KOPT-K1 (cell line): ENCODE measurements around the gene EPHA1.

Experiments used
- H3K27ac ChIP-seq: fragments of 200-600 bp; sonication (generic); 2 replicates; pipeline ENCODE4 v1.5.1; 2016; ENCODE audit warnings: antibody characterized with exemption, mild to moderate bottlenecking, low read depth, low read length; ENCODE audit not compliant: poor library complexity, severe bottlenecking
- H3K36me3 ChIP-seq: fragments of 200-600 bp; sonication (generic); 2 replicates; pipeline ENCODE4 v1.5.1; 2017; ENCODE audit warnings: antibody characterized with exemption, mild to moderate bottlenecking, low read length, moderate library complexity; ENCODE audit not compliant: insufficient read depth
- H3K9me3 ChIP-seq: fragments of 200-600 bp; sonication (generic); 2 replicates; pipeline ENCODE4 v1.5.1; 2017; ENCODE audit warnings: antibody characterized with exemption, low read length, mild to moderate bottlenecking; ENCODE audit not compliant: insufficient read depth, poor library complexity, severe bottlenecking

Gene EPHA1

DNA sequence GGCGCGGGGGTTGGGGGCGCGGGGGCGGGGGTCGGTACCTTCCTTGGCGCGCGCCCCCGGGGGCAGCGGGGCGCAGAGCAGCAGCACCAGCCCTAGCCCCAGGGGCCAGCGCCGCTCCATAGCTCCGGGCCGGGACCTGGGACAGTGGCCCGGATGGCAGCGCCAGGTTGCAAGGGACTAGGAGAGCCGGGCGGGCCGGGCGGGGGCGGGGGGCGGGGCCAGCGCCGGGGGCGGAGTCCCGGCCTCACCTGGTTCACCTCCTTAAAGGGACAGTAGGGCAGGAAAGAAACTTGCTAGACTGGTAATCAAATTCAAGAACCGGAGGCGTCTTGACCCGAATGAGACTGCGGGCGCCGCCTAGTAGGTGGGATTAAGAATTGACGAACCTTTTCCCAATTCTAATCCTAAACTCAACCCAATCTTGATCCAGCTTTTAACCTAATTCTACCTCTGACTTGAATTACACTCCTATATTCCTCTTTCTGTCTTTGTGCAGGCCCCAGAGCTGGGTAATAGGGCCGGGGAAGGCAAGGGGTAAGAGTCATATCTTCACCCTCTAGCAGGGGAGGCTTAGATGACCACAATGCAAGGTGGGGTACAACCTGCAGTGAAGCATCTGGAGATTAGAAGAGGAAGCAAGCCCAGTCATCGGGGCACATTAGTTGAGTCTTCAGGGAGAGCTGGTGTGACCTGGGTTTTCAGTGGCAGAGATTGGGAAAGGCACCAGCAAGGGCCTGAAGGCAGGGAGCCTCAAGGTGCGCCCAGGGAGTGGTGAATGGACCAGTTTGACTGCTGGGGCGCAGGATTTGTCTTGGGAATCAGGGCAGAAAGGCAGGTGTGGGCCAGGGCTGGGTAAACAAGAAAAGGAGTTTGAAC is at the start of gene EPHA1:
Gene EPHA1 (minus strand): TSS at position 171 of the 876 bp plus-strand sequence. CDS start 51 bp downstream, at position 120.
- Histone ChIP-seq H3K36me3 (no peaks in the 10 kb centered on the region), H3K27ac (peak within 1 kb of the TSS; percentile 41), H3K9me3 (no peaks in the 10 kb centered on the region)

DNA sequence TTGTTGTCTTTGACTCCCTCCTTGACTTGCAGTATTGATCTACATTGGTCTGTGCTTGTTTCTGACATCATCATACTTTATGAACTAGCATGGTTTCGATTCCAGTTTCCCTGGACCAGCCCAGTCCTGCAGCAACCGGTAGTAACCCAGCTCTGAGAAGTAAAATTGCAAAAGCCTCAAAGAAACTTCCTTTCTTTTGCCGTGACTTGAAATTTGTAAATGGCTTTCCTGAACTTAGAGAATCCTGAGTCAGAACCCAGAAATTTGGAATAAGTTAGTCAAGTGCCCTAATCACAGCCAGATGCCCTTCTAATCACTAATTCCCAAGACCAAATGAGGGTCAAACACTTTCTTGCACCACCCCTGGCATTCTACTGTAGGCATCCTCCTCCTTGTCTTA is 49.6 kb upstream of the EPHA1 start:
- Histone ChIP-seq H3K9me3 (peaks cover 8% of the 10 kb centered on the region), H3K27ac (no peak overlapping the region), H3K36me3 (no peaks in the 10 kb centered on the region)

- Histone ChIP-seq H3K9me3 (peaks cover 7% of the 10 kb centered on the region), H3K27ac (no peak overlapping the region), H3K36me3 (no peaks in the 10 kb centered on the region)
Measured at GRCh38 chr7:143456992-143457793, 48.5 kb upstream of the EPHA1 start.

DNA sequence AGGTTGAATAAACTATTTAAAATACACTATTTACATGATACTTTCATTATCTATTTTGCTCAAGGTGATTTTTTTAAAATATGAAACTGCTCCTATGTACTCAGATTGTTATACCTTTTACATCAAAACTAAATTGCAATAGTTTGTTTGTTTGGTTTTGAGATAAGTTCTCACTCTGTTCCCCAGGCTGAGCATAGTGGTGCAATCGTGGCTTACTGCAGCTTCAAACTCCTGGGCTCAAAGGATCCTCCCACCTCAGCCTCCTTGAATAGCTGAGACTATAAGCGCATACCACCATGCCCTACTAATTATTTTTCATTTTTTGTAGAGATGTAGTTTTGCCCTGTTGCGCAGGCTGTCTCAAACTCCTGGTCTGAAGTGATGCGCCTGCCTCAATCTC is 47.3 kb upstream of the EPHA1 start:
- Histone ChIP-seq H3K36me3 (no peaks in the 10 kb centered on the region), H3K9me3 (no peaks in the 10 kb centered on the region), H3K27ac (no peak overlapping the region)

DNA sequence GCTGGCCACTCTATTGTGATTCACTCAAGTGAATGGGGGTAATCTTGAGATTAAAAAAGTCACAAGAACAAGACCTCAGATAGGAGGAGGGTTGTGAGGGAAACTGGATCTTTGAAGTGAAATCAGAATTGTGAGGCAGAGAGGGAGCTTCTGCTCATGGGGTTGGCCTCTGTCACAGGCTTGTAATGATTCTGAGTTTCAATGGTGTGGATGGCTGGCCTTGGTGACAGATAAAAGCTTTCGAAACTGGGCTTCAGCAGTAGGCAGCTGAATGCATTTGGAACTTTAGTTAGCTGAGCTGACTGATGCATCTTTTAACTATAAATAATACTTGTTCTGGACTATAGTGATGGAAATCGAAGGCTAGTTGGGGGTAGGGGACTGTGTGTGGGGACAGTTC is 46.8 kb upstream of the EPHA1 start:
- Histone ChIP-seq H3K27ac (no peak overlapping the region), H3K9me3 (no peaks in the 10 kb centered on the region), H3K36me3 (no peaks in the 10 kb centered on the region)

- Histone ChIP-seq H3K9me3 (no peaks in the 10 kb centered on the region), H3K36me3 (no peaks in the 10 kb centered on the region), H3K27ac (no peak overlapping the region)
Measured at GRCh38 chr7:143454091-143454680, 45.5 kb upstream of the EPHA1 start.

- Histone ChIP-seq H3K36me3 (no peaks in the 10 kb centered on the region), H3K9me3 (no peaks in the 10 kb centered on the region), H3K27ac (no peak overlapping the region)
Measured at GRCh38 chr7:143452495-143452894, 43.8 kb upstream of the EPHA1 start.

GRCh38 chr7:143451746-143452145 is 43.1 kb upstream of the EPHA1 start:
- H3K27ac ChIP-seq = no peak overlapping the region
- H3K9me3 ChIP-seq = no peaks in the 10 kb centered on the region
- H3K36me3 ChIP-seq = no peaks in the 10 kb centered on the region

- no peaks in the 10 kb centered on the region for H3K36me3 ChIP-seq
- no peaks in the 10 kb centered on the region for H3K9me3 ChIP-seq
- H3K27ac ChIP-seq = no peak overlapping the region
Measured at GRCh38 chr7:143451122-143451521, 42.5 kb upstream of the EPHA1 start.

DNA sequence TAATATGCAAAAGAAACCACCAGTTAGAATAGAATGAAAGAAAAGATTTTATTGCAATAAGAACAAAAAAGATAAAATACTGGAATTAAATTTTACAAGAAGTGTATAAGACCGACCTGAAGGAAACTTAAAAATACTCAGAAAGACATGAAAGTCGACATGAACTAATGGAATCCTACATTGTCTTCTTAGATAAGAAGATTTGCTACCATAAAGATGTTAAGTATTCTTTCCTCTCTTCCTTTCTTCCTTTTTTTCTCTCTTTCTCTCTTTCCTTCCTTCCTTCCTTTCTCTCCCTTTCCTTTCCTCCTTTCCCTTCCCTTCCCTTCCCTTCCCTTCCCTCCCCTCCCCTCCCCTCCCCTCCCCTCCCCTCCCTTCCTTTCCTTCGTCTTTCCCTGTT is 41.1 kb upstream of the EPHA1 start:
- Histone ChIP-seq H3K27ac (no peak overlapping the region), H3K9me3 (no peaks in the 10 kb centered on the region), H3K36me3 (no peaks in the 10 kb centered on the region)

DNA sequence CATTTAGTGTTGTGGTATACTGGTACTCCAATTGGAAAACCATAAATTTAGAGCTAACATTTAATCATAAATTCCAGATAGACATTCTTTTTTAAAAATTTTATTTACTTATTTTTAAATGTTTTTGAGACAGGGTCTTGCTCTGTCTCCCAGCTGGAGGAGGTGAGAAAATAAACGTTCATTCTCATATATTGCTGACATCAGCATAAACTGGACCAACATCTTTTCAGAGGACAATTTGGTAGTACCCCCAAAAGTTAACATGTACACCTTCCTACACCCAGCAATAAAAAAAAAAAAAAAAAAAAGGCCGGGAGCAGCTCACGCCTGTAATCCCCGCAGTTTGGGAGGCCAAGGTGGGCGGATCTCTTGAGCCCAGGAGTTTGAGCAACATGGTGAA is 39.8 kb upstream of the EPHA1 start:
- Histone ChIP-seq H3K36me3 (no peaks in the 10 kb centered on the region), H3K27ac (no peak overlapping the region), H3K9me3 (no peaks in the 10 kb centered on the region)

DNA sequence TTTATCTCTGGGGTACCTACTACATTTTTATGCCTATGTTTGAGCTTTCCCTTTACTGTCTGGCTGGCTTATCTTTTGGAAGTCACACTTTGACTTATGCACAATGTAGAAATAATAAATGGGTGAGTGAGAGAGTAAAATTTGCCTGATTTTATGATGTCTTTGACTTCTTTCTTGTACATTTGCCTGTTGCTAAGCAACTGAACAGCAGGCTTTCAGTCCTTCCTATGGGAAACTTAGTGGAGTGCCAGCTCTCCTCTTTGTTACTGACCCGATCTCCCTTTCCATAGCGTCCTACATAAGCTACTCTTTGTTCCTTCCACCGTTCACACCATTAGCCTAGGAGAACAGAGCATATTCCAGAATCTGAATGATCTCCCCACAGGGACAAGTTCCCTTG is 38.8 kb upstream of the EPHA1 start:
- Histone ChIP-seq H3K9me3 (no peaks in the 10 kb centered on the region), H3K27ac (no peak overlapping the region), H3K36me3 (no peaks in the 10 kb centered on the region)

GRCh38 chr7:143444785-143445184 is 36.1 kb upstream of the EPHA1 start:
- Histone ChIP-seq H3K9me3 (no peaks in the 10 kb centered on the region), H3K36me3 (no peaks in the 10 kb centered on the region), H3K27ac (no peak overlapping the region)

GRCh38 chr7:143444063-143444782 is 35.6 kb upstream of the EPHA1 start:
- Histone ChIP-seq H3K27ac (no peak overlapping the region), H3K36me3 (no peaks in the 10 kb centered on the region), H3K9me3 (no peaks in the 10 kb centered on the region)

GRCh38 chr7:143443153-143443552 is 34.5 kb upstream of the EPHA1 start, which contains the start of gene TAS2R60:
TAS2R60 (plus strand) TSS chr7:143443453; CDS start chr7:143443453, 0 bp downstream.
- no peaks in the 10 kb centered on the region for H3K36me3 ChIP-seq
- no peaks in the 10 kb centered on the region for H3K9me3 ChIP-seq
- H3K27ac ChIP-seq = no peak within 1 kb of the TSS
